ENCODE data around the gene XKR7.

Gene XKR7

GRCh38 chr20:31984981-31985471 is 17.1 kb downstream of the XKR7 start:
- DNase-seq = peak; percentile 78

DNA sequence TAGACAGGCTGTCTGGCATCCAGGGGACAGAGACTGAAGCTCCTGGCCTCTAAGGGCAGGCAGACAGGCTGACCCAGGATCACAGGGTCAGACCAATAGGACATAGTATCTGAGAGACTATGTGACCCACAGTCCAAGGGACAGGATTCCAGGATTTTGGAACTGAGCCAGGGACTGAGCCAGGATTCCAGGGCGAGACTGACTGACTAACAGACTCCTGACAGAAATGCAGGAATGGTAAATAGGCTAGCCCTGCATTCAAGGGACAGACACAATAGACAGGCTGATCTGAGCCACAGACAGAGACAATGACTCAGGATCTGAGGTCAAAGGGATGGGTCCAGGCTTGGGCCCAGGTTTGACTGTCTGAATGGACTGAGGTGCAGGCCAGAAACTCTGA is 19.8 kb downstream of the XKR7 start:
- DNase-seq = no peak

- DNase-seq = no peak
These were observed 20.6 kb downstream of the XKR7 start for GRCh38 chr20:31988430-31989015.

- peak; percentile 83 for DNase-seq
These were observed 21.2 kb downstream of the XKR7 start for GRCh38 chr20:31989030-31989645.

DNA sequence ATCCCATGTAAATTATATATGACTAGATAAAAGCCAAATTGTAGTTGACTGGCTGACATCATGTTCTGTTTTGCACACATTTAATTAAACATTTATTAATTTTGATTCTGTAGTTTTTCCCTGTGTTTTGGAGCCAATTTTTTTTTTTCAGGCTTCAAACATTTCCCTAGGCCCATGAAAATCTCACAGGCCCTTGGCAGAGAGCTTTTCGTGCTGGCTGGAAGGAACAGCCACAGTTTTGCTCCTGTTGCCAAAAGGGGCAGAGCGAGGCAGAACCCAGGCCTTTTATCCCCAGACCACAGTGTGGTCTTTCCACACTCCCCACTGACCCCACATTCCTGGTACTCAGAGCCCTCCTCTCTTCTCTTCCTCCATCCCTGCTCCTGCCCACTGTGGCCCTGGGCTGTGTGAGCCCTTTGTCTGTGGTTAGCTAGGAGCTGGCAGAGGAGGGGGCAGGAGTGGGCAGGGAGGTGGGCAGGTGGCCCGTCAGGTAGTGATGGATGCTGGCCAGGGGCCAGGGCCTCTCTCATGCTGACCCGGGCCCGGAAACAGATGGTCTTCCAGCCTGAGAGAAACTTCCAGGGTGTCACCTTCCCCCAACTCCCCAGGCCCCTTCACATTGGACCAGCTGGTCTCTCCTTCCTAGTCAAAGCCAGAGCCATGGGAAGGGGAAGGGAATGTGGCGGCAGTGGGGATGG is 22.8 kb downstream of the XKR7 start:
- peak; percentile 97 for DNase-seq

- DNase-seq = no peak
These were observed 23.4 kb downstream of the XKR7 start for GRCh38 chr20:31991339-31991705.

DNA sequence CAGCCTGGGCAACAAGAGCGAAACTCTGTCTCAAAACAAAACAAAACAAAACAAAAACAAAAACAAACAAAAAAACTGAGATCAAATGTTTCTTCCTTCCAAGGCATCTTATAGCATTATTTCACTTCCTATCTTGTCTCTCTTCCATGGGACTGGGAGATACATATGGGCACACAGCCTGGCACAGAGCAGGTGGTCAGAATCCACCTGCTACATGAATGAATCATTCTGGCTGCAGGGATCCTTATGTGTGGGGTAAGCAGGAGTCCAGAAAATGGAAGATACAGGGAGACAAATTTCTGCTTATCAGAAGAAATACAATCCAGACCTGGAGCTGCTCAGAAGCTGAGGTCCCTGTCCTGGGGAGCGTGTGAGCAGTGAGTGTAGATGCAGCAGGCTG is 24.1 kb downstream of the XKR7 start:
- no peak for DNase-seq

- no peak for DNase-seq
These were observed 29.0 kb downstream of the XKR7 start for GRCh38 chr20:31996996-31997395.

- DNase-seq = no peak
These were observed 30.3 kb downstream of the XKR7 start for GRCh38 chr20:31998246-31998645.

DNA sequence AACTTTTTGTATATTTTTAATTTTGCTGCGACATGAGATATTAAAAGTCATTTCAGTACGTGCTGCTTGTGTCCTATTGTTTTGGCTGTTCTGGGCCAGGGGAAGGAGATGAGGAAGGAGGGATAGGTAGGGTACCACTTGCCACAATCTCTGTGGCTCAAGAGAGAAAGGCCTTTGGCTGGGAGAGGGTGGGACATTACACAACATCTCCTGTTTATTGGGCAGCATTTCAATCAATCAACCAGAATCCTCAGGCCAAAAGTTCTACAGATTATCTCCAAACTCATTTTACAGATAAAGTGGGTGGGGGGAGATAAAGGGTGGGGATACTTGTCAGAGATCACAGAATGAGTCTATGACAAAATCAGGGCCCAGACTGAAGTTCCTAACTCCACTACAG is 35.4 kb downstream of the XKR7 start:
- DNase-seq = no peak

- DNase-seq = no peak
These were observed 37.0 kb downstream of the XKR7 start for GRCh38 chr20:32004963-32005362.

DNA sequence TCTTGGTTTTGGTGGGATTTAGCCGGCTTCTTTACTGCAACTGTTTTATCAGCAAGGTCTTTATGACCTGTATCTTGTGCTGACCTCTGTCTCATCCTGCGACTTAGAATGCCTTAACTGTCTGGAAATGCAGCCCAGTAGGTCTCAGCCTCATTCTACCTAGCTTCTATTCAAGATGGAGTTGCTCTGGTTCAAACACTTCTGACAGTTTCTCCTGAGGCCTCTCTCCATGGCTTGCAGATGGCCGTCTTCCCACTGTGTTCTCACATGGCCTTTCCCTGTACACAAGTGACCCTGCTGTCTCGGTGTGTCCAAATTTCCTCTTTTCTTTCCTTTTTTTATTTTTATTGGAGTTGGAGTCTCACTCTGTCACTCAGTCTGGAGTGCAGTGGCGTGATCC is 38.1 kb downstream of the XKR7 start:
- DNase-seq = no peak

DNA sequence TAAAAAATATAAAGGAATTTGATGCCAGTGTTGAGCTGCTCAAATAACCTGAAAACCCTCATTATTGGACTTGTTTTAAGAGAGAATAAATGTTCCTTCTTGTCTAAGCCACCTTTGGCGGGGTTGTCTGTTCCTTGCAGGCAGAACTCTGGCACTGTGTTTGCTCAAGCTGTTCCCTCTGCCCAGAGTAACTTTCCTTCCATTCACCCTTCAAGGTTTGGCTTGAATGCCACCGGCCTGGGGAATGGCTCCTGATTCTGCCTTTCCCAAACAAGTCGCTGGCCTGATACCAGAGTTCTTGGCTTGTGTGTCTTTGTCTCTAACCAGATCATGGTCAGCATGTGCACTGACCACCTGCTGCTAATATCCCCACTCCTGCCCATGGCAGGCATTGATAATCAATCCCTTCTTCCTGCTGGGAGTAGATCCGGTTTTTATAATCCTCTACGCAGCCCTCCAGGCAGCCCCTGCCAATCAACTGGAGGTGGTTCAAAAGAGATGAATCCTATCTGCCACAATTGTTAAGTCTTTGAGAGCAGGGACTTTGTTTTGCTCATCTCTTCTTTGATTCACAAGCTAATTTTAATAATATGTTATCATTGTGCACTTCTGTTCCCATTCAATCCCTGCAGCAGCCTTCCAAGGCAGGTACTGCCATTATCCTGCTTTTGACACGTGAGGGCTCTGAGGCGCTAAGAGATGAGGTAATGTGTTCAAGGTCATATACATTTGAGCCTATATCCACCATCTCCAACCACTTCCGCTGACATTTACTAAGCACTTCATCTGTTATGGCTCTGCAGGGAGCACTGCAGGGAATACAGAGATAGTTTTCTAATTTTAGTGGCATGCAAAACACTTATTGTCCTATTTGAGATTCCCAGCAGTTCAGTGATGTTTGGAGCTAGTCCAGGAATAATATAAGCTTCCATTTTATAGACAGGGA is 39.2 kb downstream of the XKR7 start:
- DNase-seq = no peak

DNA sequence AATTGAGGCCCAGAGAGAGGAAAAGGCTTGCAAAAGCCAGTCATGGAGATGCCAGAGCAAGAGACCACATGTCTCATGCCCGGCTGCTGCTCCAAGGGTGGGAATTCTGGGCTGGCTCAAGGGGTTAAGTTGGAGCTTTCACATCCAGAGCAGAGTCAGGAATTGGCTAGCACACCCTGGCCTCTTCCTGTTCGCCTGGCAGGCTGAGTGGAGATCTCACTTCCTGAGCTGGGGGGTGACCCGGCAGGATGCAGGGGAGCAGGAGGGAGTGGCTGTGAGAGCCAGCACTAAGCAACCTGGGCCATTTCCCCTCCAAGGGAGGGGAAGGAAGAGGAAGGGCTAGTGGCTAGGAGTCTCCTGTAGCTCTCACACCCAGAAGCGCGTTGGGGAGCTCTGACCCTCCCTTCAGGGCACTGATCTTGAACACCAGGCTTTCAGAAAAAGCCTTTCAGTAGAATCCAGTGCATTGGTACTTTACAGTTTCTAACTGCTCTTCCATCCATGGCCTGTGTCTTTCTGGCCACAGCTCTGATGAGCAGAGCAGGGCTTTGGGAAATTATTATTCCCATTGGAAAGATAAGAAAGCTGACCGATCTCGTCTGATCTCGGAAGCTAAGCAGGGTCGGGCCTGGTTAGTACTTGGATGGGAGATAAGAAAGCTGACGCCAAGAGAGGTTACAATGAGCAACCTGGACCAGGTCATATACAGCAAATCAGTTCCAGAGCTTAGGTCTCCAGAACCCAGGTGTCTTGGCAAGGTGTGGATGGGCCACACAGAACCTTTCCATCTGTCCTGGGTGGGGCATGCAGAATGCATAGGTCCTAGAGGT is 40.1 kb downstream of the XKR7 start:
- no peak for DNase-seq

GRCh38 chr20:32009564-32009963 is 41.6 kb downstream of the XKR7 start:
- no peak for DNase-seq

GRCh38 chr20:32010101-32010500 is 42.1 kb downstream of the XKR7 start, which contains the start of gene CCM2L:
TSS of gene CCM2L (plus strand) at chr20:32010438. CDS start at chr20:32010455, 17 bp downstream.
- no peak for DNase-seq

DNA sequence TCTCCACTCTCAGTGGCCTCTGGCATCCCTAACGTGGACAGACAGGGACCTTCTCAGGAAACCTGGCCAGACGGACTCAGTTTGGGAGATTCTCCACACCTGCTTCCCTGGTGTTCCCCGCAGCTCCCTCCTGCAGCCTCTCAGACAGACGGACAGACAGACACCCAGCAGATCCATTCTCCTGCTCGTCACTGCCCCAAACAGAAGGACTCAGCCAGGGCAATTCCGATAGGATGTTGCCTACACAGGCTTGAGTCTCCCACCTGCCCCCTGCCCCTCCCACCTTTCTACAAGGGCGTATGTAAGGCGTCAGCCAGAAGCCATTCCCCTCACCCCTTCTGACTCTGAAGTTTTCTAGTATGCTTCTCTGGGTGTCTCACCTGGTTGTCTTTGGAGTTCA is 42.7 kb downstream of the XKR7 start:
- no peak for DNase-seq

GRCh38 chr20:32012159-32012688 is 44.3 kb downstream of the XKR7 start:
- no peak for DNase-seq

GRCh38 chr20:32013326-32013725 is 45.4 kb downstream of the XKR7 start:
- no peak for DNase-seq

GRCh38 chr20:32017711-32018251 is 49.8 kb downstream of the XKR7 start:
- DNase-seq = peak; percentile 19

Data from NCI-H524 treated with DMSO at 0.1 percent for 48 hours (cell line).